AG10803 (cell line): Measurements from ENCODE around the gene TSPEAR.
"Not testable (repeated sequence)": the region's sequence is repeated elsewhere in the genome, so short reads cannot be mapped to it uniquely, and the experiment has no call there.

Experiments used
- DNase-seq: peaks from one replicate; pipeline ENCODE4 v3.0.0; 2010; ENCODE audit warnings: low read depth
- H3K4me3 ChIP-seq: 2 replicates; pipeline ENCODE4 v1.5.1; 2011; ENCODE audit warnings: mild to moderate bottlenecking, low read length, control low read depth
- TF ChIP-seq, protein P1 (sequence below): conservative IDR thresholded peaks from 2 replicates; pipeline ENCODE4 v1.5.1; 2011; ENCODE audit warnings: mild to moderate bottlenecking, low read length, control low read depth, inconsistent platforms

The TSPEAR gene

DNA sequence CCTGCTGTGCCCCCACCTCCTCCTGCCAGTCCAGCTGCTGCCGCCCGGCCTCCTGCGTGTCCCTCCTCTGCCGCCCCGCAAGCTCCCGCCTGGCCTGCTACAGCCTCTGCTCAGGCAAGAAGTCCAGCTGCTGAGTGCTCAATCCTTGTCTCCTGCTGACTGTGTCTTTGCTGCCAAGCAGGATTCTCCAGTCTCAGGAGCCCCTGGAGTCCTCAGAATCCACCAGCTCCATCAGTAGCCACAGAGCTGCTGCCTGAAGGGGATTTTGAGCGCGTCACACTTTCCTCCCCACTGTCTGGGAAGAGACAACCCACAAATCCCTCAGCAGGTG, 64.2 kb downstream of the TSPEAR start:
- no peak overlapping the region for H3K4me3 ChIP-seq
- TF ChIP-seq, protein P1, sequence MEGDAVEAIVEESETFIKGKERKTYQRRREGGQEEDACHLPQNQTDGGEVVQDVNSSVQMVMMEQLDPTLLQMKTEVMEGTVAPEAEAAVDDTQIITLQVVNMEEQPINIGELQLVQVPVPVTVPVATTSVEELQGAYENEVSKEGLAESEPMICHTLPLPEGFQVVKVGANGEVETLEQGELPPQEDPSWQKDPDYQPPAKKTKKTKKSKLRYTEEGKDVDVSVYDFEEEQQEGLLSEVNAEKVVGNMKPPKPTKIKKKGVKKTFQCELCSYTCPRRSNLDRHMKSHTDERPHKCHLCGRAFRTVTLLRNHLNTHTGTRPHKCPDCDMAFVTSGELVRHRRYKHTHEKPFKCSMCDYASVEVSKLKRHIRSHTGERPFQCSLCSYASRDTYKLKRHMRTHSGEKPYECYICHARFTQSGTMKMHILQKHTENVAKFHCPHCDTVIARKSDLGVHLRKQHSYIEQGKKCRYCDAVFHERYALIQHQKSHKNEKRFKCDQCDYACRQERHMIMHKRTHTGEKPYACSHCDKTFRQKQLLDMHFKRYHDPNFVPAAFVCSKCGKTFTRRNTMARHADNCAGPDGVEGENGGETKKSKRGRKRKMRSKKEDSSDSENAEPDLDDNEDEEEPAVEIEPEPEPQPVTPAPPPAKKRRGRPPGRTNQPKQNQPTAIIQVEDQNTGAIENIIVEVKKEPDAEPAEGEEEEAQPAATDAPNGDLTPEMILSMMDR = no peak
- no peak for DNase-seq

DNA sequence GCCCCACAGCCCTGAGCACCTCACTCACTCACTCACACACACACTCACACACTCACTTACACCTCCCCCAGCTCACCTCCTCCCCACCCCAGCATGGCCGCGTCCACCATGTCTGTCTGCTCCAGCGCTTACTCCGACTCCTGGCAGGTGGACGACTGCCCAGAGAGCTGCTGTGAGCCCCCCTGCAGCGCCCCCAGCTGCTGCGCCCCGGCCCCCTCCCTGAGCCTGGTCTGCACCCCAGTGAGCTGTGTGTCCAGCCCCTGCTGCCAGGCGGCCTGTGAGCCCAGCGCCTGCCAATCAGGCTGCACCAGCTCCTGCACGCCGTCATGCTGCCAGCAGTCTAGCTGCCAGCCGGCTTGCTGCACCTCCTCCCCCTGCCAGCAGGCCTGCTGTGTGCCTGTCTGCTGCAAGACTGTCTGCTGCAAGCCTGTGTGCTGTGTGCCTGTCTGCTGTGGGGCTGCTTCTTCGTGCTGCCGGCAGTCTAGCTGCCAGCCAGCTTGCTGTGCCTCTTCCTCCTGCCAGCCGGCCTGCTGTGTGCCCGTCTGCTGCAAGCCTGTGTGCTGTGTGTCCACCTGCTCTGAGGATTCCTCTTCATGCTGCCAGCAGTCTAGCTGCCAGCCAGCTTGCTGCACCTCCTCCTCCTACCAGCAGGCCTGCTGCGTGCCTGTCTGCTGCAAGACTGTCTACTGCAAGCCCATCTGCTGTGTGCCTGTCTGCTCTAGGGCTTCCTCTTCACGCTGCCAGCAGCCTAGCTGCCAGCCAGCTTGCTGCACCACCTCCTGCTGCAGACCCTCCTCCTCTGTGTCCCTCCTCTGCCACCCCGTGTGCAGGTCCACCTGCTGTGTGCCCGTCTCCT, 64.8 kb downstream of the TSPEAR start, which contains the start of gene KRTAP10-11:
Gene KRTAP10-11 (plus strand): TSS at position 49 of the 856 bp plus-strand sequence. CDS start 45 bp downstream, at position 94.
- DNase-seq, H3K4me3 ChIP-seq: not testable (repeated sequence)

DNA sequence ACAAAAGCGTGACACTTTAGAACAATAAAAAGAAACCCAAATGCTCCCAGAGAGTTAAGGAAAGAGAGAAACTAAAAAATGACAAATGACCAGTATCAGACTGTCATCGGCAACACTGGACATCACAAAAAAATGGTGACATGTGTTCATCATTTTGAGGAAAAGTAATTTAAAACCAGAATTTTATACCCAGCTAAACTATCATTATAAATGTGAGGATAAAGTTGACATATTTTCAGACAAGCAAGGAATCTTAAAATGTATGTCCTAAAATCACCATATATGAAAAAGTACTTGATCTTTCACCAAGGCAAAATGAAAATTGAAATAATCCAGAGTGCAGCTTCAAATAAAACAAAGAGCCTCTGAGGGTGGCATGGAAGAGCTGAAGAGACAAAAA, 66.5 kb downstream of the TSPEAR start:
- DNase-seq = no peak
- TF ChIP-seq, protein P1 = no peak
- no peak overlapping the region for H3K4me3 ChIP-seq

DNA sequence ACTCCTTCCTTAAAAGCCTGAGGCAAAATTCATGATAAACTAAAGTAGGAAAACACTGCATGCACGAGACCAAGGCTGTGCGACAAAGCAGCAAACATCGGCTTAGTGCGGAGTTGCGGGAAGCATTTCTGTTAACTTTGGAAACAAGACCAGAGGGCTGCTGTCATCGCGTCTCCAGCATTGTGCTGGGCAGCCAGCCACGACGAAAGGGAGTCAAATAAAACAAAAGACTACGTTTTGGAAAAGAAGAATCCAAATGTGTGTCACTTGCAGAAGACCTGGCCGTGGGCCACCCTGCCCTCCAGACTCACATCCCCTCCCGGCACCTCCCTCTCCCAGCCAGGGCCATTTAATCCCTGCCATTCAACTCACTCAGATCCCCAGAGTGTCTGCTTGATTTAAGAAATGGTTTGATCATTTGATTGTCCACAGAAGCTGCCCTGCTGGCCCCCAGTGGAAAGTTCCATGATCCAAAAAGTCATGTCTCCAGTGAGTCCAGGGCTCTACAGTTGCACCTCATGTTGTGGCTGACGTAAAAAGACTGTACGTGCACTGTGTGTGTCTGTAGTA, 67.5 kb downstream of the TSPEAR start:
- TF ChIP-seq, protein P1 = no peak
- DNase-seq = no peak
- no peak overlapping the region for H3K4me3 ChIP-seq

DNA sequence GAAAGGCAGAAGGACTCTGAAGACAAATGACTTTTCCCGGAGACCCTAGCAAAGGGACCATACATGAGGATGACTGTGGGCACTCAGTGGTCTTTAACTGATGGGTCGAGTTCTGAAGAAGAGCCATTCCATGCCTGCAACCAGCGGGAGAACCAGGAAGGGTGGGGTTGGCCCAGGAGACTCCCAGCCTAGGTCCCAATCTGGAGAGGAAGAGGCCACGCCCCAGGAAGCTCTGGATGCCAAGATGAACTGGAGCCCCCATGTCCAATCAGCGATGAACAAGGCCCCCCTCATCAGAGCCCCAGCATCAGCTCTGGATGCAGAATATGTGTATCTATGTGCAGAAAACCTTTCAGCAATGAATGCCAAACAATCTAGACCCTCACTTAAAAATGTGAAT, 70.6 kb downstream of the TSPEAR start:
- H3K4me3 ChIP-seq = no peak overlapping the region
- DNase-seq = no peak
- TF ChIP-seq, protein P1 = no peak

DNA sequence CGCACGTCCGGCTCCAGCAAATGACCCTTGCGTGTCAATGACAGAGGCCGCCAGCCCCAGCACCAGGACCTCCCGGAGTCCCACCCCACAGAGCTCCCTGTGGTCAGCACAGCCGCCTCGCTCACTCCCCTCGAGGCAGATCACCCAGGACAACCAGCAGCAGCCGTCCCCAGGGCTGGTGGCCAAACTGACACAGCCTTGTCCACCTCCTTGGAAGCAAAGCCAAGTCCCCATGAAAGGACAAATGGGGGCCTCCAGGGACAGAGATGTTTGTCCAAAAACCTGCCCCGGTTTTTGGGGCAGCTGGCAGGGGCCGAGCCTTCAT, 72.1 kb downstream of the TSPEAR start:
- no peak overlapping the region for H3K4me3 ChIP-seq
- TF ChIP-seq, protein P1 = no peak
- DNase-seq = no peak

DNA sequence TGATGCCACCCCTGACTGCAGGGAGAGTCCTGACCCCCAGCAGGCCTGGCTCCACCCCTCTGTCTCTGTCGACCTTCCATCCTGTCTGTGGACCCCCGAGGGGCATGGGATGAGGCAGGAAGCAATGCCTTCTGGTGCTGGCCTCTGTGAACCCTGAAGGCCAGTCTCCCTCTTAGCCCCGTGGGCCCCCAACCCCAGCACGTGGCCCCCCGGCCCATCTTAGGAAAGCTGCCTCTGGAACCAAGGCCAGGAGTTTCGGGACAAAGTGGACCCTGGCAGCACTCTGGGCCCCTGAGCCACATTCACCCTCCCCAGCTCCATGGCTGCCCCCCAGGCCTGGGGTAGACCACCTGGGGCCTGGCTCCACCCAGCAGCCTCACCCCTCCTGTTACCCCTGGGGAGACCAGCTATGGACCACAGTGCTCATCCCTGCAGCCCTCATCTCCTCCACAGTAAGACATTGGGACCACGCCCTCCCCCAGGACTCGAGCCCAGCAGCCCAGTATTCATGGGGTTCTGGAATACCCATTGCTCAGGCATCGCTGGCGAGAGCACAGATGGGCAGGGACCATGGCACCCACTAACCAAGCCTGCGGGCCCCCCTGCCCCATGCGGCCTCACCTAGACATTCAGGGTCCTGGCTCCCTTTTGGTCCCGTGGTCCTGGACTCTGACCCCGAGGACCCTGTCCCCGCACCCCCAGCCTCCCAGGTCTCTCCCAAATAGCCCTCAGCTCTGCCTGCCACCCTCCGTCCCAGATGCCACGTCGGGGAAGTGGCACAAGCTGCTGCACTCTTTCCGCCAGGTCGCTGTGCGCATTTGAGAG, 72.7 kb downstream of the TSPEAR start:
- DNase-seq, H3K4me3 ChIP-seq: not testable (repeated sequence)

DNA sequence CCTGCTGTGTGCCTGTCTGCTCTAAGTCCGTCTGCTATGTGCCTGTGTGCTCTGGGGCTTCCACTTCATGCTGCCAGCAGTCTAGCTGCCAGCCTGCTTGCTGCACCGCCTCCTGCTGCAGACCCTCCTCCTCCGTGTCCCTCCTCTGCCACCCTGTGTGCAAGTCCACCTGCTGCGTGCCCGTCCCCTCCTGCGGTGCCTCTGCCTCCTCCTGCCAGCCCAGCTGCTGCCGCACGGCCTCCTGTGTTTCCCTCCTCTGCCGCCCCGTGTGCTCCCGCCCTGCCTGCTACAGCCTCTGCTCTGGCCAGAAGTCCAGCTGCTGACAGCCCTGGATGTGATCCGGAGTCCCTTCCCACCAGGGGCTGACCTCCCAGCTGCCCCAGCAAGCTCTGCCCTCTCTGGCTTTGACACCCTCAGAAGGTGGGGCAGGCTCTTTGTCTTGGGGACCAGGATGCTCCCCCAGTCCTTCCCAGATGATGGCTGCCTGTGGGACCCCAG, 73.5 kb downstream of the TSPEAR start:
- H3K4me3 ChIP-seq, DNase-seq: not testable (repeated sequence)
